K562 (cell line): ENCODE results near the gene CHD6. TPM values are rescaled to one million over a fixed set of nuclear protein-coding genes. Genes with fewer than 3 reads are reported as not detected.

Source experiments
- ATAC-seq: fragments of 200-7000 bp; cut with Tn5 transposase; 3 replicates; pipeline ENCODE4 v1.9.1; 2020; ENCODE audit warnings: moderate library complexity
- BruUV-seq: library from RNA; stranded (reverse); fragments of 400-500 nt; replicated peaks from 2 replicates; lab custom pipeline; 2021; lab: Mats Ljungman, UMichigan
- CTCF ChIA-PET: fragments of 300-600 bp; formaldehyde crosslinking; extraction: SDS; loops from one replicate; lab custom pipeline; 2021; ENCODE audit warnings: low intra/inter-chr PET ratio; lab: Yijun Ruan, JAX
- POLR2A ChIA-PET: fragments of 300-600, 350-650 bp; sonication (Branson Sonifier 250); formaldehyde crosslinking; extraction: SDS; loops from one replicate; lab custom pipeline; 2021; ENCODE audit warnings: antibody characterized with exemption, inconsistent platforms; lab: Yijun Ruan, JAX
- DNase-seq, 4 experiments: peaks; one replicate each; pipeline versions ENCODE4 v3.0.0 to v3.0.0-alpha.2; 2011 to 2018; ENCODE audit warnings: low spot score in 3 of 4, mixed read lengths in 3 of 4; ENCODE audit errors: extremely low read depth in 1 of 4
- FAIRE-seq: peaks from 2 replicates; lab custom pipeline; 2011; peaks lifted over from hg19 to GRCh38; lab: Jason Lieb, UNC
- H2AFZ ChIP-seq: 2 replicates; pipeline ENCODE4 v1.6.0; 2011; ENCODE audit warnings: low read depth, low read length, control low read depth, inconsistent platforms
- H3K27ac ChIP-seq: fragments of 200-600 bp; 3 replicates; pipeline ENCODE4 v1.8.0; 2011; ENCODE audit warnings: low read depth, mild to moderate bottlenecking, control low read depth, inconsistent platforms, low read length, moderate library complexity, mixed read lengths; ENCODE audit errors: extremely low read depth
- H3K27me3 ChIP-seq, 2 experiments: fragments of 300-600 bp in 1 of 2; 2 replicates in 1 of 2; 3 replicates in 1 of 2; pipeline versions ENCODE4 v1.6.0 to v1.8.0; 2011; ENCODE audit warnings: inconsistent platforms in 2 of 2, low read length in 2 of 2, mild to moderate bottlenecking in 1 of 2, mixed read lengths in 1 of 2, moderate library complexity in 1 of 2; ENCODE audit not compliant: control insufficient read depth in 2 of 2, insufficient read depth in 2 of 2
- H3K36me3 ChIP-seq: fragments of 300-600 bp; 3 replicates; pipeline ENCODE4 v1.8.0; 2011; ENCODE audit warnings: mild to moderate bottlenecking, low read length, inconsistent platforms; ENCODE audit not compliant: control insufficient read depth, insufficient read depth
- H3K4me1 ChIP-seq, 2 experiments: fragments of 200-600 bp in 1 of 2; replicated peaks in 1 of 2; 2 replicates in 1 of 2; 3 replicates in 1 of 2; pipeline versions ENCODE4 v1.5.1 to v1.8.0; 2011; ENCODE audit warnings: inconsistent platforms in 2 of 2, low read length in 2 of 2, mild to moderate bottlenecking in 1 of 2, mixed read lengths in 1 of 2, moderate library complexity in 1 of 2; ENCODE audit not compliant: control insufficient read depth in 2 of 2, insufficient read depth in 2 of 2
- H3K4me2 ChIP-seq: 2 replicates; pipeline ENCODE4 v1.6.1; 2011; ENCODE audit warnings: low read length, control low read depth, inconsistent platforms, mixed read lengths; ENCODE audit not compliant: insufficient read depth
- H3K4me3 ChIP-seq: fragments of 200-600 bp; sonication (generic), shearing (Covaris generic); 2 replicates; pipeline ENCODE4 v1.5.1; 2016; ENCODE audit warnings: control low read depth, inconsistent platforms
- H3K79me2 ChIP-seq: fragments of 200-600 bp; 3 replicates; pipeline ENCODE4 v1.8.0; 2011; ENCODE audit warnings: low read length, inconsistent platforms; ENCODE audit not compliant: control insufficient read depth, insufficient read depth
- H3K9ac ChIP-seq, 2 experiments: 2 replicates each; pipeline versions ENCODE4 v1.6.0 to v1.6.1; 2011; ENCODE audit warnings: low read depth in 2 of 2, low read length in 2 of 2, control low read depth in 1 of 2, inconsistent platforms in 1 of 2, mild to moderate bottlenecking in 1 of 2, mixed read lengths in 1 of 2; ENCODE audit not compliant: insufficient read depth in 1 of 2
- H3K9me1 ChIP-seq: one replicate; pipeline ENCODE4 v1.6.0; 2011; ENCODE audit warnings: inconsistent platforms, mild to moderate bottlenecking, low read length, moderate library complexity; ENCODE audit not compliant: control insufficient read depth, insufficient read depth
- H3K9me3 ChIP-seq: replicated peaks from 2 replicates; pipeline ENCODE4 v1.5.1; 2011; ENCODE audit warnings: low read depth, low read length, inconsistent platforms; ENCODE audit not compliant: control insufficient read depth, insufficient read depth
- H4K20me1 ChIP-seq: replicated peaks from 2 replicates; pipeline ENCODE4 v1.6.1; 2011; ENCODE audit warnings: low read length, inconsistent platforms, mixed read lengths; ENCODE audit not compliant: control insufficient read depth, insufficient read depth
- BHLHE40 ChIP-seq: IDR thresholded peaks from 2 replicates; pipeline ENCODE4 v1.6.1; 2011; ENCODE audit warnings: low read length, improper control_type of control experiment
- ELF4 ChIP-seq: fragments of 450-650 bp; formaldehyde crosslinking; IDR thresholded peaks from 2 replicates; pipeline ENCODE4 v1.4.0; 2022; ENCODE audit warnings: missing genetic modification characterization
- EP300 ChIP-seq: IDR thresholded peaks from 2 replicates; pipeline ENCODE4 v1.6.1; 2012; ENCODE audit warnings: low read length, improper control_type of control experiment
- RBM25 ChIP-seq: fragments of 200-400 bp; formaldehyde crosslinking; IDR thresholded peaks from 2 replicates; pipeline ENCODE4 v1.6.1; 2018; ENCODE audit warnings: low read length, low read depth, moderate library complexity; ENCODE audit not compliant: severe bottlenecking
- U2AF1 ChIP-seq: fragments of 200-400 bp; formaldehyde crosslinking; optimal IDR thresholded peaks from 2 replicates; pipeline ENCODE3; 2017; ENCODE audit warnings: mild to moderate bottlenecking, low read depth, low read length, moderate library complexity
- ZNF174 ChIP-seq: fragments of 250-450 bp; sonication (Bioruptor Pico); IDR thresholded peaks from 2 replicates; pipeline ENCODE4 v1.4.0; 2020; ENCODE audit warnings: mild to moderate bottlenecking
- ZNF408 ChIP-seq: fragments of 250-450 bp; sonication (Bioruptor Pico); IDR thresholded peaks from 2 replicates; pipeline ENCODE4 v1.4.0; 2020; ENCODE audit warnings: low read depth, mild to moderate bottlenecking, moderate library complexity
- ZNF717 ChIP-seq: fragments of 250-450 bp; sonication (Bioruptor Pico); IDR thresholded peaks from 2 replicates; pipeline ENCODE4 v1.5.0; 2021
- in situ Hi-C: fragments of 300-500 bp; cut with MboI; formaldehyde crosslinking; loops from 4 replicates; pipeline ENCODE4 v1.15.0; 2018; ENCODE audit warnings: inconsistent platforms, mixed read lengths
- intact Hi-C: fragments of 100-400 bp; cut with micrococcal nuclease; formaldehyde crosslinking; loops from 2 replicates; pipeline ENCODE4 v1.14.2; 2022
- polyA plus RNA-seq, 8 experiments: library from polyadenylated mRNA; depleted of rRNA in 4 of 8; stranded (reverse) in 5 of 8; unstranded in 3 of 8; fragments of >200 nt; fragmentation: Nextera tagmentation in 2 of 8; fragmentation: Illumina TruSeq in 1 of 8; extraction: Ambion mirVana in 2 of 8; extraction: Trizol in 1 of 8; gene quantifications; 2 replicates each; pipeline versions ENCODE4 v1.2.1 to v1.2.3, GENCODE V29; 2011 to 2014; ENCODE audit warnings: inconsistent platforms in 1 of 8, missing spikeins in 1 of 8
- total RNA-seq, 7 experiments: library from RNA; depleted of rRNA in 6 of 7; stranded (reverse); fragments of >200 nt in 6 of 7; fragmentation: Illumina TruSeq in 2 of 7; extraction: Trizol in 2 of 7; gene quantifications; 2 replicates each; pipeline versions ENCODE4 v1.2.1 to v1.2.3, GENCODE V29; 2011 to 2021; ENCODE audit warnings: low replicate concordance in 1 of 7
- TF ChIP-seq, protein P1 (sequence below): IDR thresholded peaks from 2 replicates; pipeline ENCODE4 v1.6.1; 2012; ENCODE audit warnings: low read depth, low read length, improper control_type of control experiment, borderline replicate concordance
- TF ChIP-seq, protein P2 (sequence below): fragments of 250-450 bp; sonication (Bioruptor Pico); IDR thresholded peaks from 2 replicates; pipeline ENCODE4 v1.5.0; 2021

The CHD6 gene
- total and polyA plus RNA-seq, 9 of the 15 experiments (the other 6 are each of a cell fraction or from before 2014, with no cell fraction given): 3.9 to 24.2 (median 12.8) TPM

DNA sequence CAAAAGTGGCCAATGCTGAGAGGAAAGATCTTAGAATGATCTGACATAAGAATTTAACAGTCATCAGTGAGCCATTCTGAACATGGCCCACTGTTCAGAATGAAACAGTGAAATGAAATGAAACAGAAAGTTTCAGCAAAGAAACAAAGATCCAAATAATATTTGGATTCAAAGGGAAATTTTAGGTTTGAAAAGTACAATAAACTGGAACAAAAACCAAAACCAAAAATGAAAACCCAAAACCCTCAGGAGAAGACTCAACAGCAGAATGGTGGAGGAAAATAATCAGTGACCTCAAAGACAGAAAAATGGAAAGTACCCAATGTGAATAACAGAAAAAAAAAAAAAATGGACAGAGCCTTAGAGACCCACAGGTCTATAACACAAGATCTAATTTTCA lies 185.4 kb downstream of the CHD6 start:
- H3K4me2 ChIP-seq: no peak overlapping the region
- H3K27ac ChIP-seq: no peak overlapping the region
- TF ChIP-seq RBM25: no peak
- TF ChIP-seq U2AF1: no peak
- TF ChIP-seq, protein P1, sequence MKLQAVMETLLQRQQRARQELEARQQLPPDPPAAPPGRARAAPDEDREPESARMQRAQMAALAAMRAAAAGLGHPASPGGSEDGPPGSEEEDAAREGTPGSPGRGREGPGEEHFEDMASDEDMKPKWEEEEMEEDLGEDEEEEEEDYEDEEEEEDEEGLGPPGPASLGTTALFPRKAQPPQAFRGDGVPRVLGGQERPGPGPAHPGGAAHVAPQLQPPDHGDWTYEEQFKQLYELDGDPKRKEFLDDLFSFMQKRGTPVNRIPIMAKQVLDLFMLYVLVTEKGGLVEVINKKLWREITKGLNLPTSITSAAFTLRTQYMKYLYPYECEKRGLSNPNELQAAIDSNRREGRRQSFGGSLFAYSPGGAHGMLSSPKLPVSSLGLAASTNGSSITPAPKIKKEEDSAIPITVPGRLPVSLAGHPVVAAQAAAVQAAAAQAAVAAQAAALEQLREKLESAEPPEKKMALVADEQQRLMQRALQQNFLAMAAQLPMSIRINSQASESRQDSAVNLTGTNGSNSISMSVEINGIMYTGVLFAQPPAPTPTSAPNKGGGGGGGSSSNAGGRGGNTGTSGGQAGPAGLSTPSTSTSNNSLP: no peak
- no peak for TF ChIP-seq EP300
- no peak for TF ChIP-seq ZNF174 (CRISPR knock-in tag)
- TF ChIP-seq, protein P2, sequence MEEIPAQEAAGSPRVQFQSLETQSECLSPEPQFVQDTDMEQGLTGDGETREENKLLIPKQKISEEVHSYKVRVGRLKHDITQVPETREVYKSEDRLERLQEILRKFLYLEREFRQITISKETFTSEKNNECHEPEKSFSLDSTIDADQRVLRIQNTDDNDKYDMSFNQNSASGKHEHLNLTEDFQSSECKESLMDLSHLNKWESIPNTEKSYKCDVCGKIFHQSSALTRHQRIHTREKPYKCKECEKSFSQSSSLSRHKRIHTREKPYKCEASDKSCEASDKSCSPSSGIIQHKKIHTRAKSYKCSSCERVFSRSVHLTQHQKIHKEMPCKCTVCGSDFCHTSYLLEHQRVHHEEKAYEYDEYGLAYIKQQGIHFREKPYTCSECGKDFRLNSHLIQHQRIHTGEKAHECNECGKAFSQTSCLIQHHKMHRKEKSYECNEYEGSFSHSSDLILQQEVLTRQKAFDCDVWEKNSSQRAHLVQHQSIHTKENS (CRISPR knock-in tag): no peak
- no peak for TF ChIP-seq ZNF717 (CRISPR knock-in tag)
- TF ChIP-seq ELF4 (CRISPR knock-in tag): no peak
- no peak for TF ChIP-seq BHLHE40
- TF ChIP-seq ZNF408 (CRISPR knock-in tag): no peak
- H4K20me1 ChIP-seq: no peaks in the 10 kb centered on the region
- ChIA-PET POLR2A (interaction anchor here (0.6 to 1.4 kb wide), 2 partner anchors 8 to 421 kb away, joined by 3 read pairs; no protein-coding TSS in a partner anchor), CTCF (no interaction called here)
- in situ Hi-C loops: no loop called here
- peaks cover 26% of the 10 kb centered on the region; the same call in 2 of the 3 replicates for H3K36me3 ChIP-seq
- H3K9me3 ChIP-seq: no peaks in the 10 kb centered on the region
- H2AFZ ChIP-seq: no peak overlapping the region
- no peaks in the 10 kb centered on the region for H3K9me1 ChIP-seq
- H3K27me3 ChIP-seq: no peaks in the 10 kb centered on the region
- FAIRE-seq (peak; percentile 44), DNase-seq (no peak), ATAC-seq (no peak)
- intact Hi-C loops: no loop called here
- BruUV-seq: no TSS peak
- H3K4me3 ChIP-seq: no peak overlapping the region
- H3K4me1 ChIP-seq: peaks cover 0 to 12% of the 10 kb centered on the region in 2 experiments; a peak in 3 of 5 replicates
- no peak overlapping the region for H3K9ac ChIP-seq
- H3K79me2 ChIP-seq: no peaks in the 10 kb centered on the region
